HEK293T (cell line): ENCODE measurements around the gene SMAD6.

Experiments
- CTCF ChIA-PET: fragments of 350-600 bp; formaldehyde crosslinking; extraction: SDS; loops from one replicate; lab custom pipeline; 2021; ENCODE audit warnings: antibody characterized with exemption, inconsistent platforms; lab: Yijun Ruan, JAX
- POLR2A ChIA-PET: fragments of 350-600 bp; formaldehyde crosslinking; extraction: SDS; loops from one replicate; lab custom pipeline; 2020; ENCODE audit warnings: antibody characterized with exemption, inconsistent platforms; lab: Yijun Ruan, JAX
- DNase-seq: peaks from one replicate; pipeline ENCODE4 v3.0.0; 2012; ENCODE audit warnings: mixed read lengths; ENCODE audit errors: extremely low spot score
- ARNT ChIP-seq: fragments of 450-650 bp; IDR thresholded peaks from 2 replicates; pipeline ENCODE4 v1.6.1; 2017; ENCODE audit warnings: mild to moderate bottlenecking
- BHLHE40 ChIP-seq: fragments of 450-650 bp; IDR thresholded peaks from 2 replicates; pipeline ENCODE4 v1.6.1; 2016; ENCODE audit warnings: mild to moderate bottlenecking, moderate library complexity, borderline replicate concordance
- CTBP1 ChIP-seq: fragments of 450-650 bp; IDR thresholded peaks from 2 replicates; pipeline ENCODE4 v1.6.1; 2016; ENCODE audit warnings: borderline replicate concordance
- ELF4 ChIP-seq: fragments of 450-650 bp; IDR thresholded peaks from 2 replicates; pipeline ENCODE4 v1.6.1; 2017; ENCODE audit warnings: antibody characterized with exemption
- FOXA1 ChIP-seq: fragments of 450-650 bp; IDR thresholded peaks from 2 replicates; pipeline ENCODE4 v1.6.1; 2016; ENCODE audit warnings: mild to moderate bottlenecking
- FOXK2 ChIP-seq: fragments of 450-650 bp; IDR thresholded peaks from 2 replicates; pipeline ENCODE4 v1.6.1; 2016; ENCODE audit warnings: mild to moderate bottlenecking
- FOXM1 ChIP-seq: fragments of 450-650 bp; IDR thresholded peaks from 2 replicates; pipeline ENCODE4 v1.6.1; 2017; ENCODE audit warnings: mild to moderate bottlenecking, borderline replicate concordance
- HDGF ChIP-seq: fragments of 450-650 bp; IDR thresholded peaks from 2 replicates; pipeline ENCODE4 v1.6.1; 2017; ENCODE audit warnings: antibody characterized with exemption, borderline replicate concordance
- L3MBTL2 ChIP-seq: fragments of 450-650 bp; conservative IDR thresholded peaks from 2 replicates; pipeline ENCODE4 v1.6.1; 2016; ENCODE audit warnings: mild to moderate bottlenecking
- LEF1 ChIP-seq: fragments of 450-650 bp; IDR thresholded peaks from 2 replicates; pipeline ENCODE4 v1.6.1; 2017; ENCODE audit warnings: mild to moderate bottlenecking, borderline replicate concordance
- NFRKB ChIP-seq: fragments of 450-650 bp; IDR thresholded peaks from 2 replicates; pipeline ENCODE4 v1.6.1; 2016; ENCODE audit warnings: mild to moderate bottlenecking, moderate library complexity
- SP1 ChIP-seq: fragments of 450-650 bp; IDR thresholded peaks from 2 replicates; pipeline ENCODE4 v1.6.1; 2017
- SUZ12 ChIP-seq: fragments of 450-650 bp; IDR thresholded peaks from 2 replicates; pipeline ENCODE4 v1.6.1; 2016; ENCODE audit warnings: mild to moderate bottlenecking
- TARDBP ChIP-seq: fragments of 450-650 bp; IDR thresholded peaks from 2 replicates; pipeline ENCODE4 v1.6.1; 2016
- ZNF384 ChIP-seq: fragments of 450-650 bp; IDR thresholded peaks from 2 replicates; pipeline ENCODE4 v1.6.1; 2016
- TF ChIP-seq, protein P1 (sequence below): fragments of 450-650 bp; IDR thresholded peaks from 2 replicates; pipeline ENCODE4 v1.6.1; 2016

Gene SMAD6

GRCh38 chr15:66758844-66759243, 56.8 kb downstream of the SMAD6 start:
- no peak for DNase-seq
- CTCF ChIA-PET, result no interaction called here
- TF ChIP-seq, protein P1, sequence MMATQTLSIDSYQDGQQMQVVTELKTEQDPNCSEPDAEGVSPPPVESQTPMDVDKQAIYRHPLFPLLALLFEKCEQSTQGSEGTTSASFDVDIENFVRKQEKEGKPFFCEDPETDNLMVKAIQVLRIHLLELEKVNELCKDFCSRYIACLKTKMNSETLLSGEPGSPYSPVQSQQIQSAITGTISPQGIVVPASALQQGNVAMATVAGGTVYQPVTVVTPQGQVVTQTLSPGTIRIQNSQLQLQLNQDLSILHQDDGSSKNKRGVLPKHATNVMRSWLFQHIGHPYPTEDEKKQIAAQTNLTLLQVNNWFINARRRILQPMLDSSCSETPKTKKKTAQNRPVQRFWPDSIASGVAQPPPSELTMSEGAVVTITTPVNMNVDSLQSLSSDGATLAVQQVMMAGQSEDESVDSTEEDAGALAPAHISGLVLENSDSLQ, result no peak
- no peak for TF ChIP-seq SP1
- no peak for TF ChIP-seq BHLHE40
- no peak for TF ChIP-seq HDGF
- TF ChIP-seq TARDBP, result no peak
- TF ChIP-seq ARNT, result no peak
- no peak for TF ChIP-seq NFRKB
- no peak for TF ChIP-seq ZNF384
- no peak for TF ChIP-seq L3MBTL2
- TF ChIP-seq CTBP1, result no peak
- TF ChIP-seq LEF1, result no peak
- no peak for TF ChIP-seq SUZ12
- TF ChIP-seq FOXM1, result no peak
- TF ChIP-seq FOXK2, result no peak
- POLR2A ChIA-PET, result interaction anchor here (0.7 kb wide), 1 partner anchor 140 kb away, joined by 3 read pairs; no protein-coding TSS in a partner anchor

DNA sequence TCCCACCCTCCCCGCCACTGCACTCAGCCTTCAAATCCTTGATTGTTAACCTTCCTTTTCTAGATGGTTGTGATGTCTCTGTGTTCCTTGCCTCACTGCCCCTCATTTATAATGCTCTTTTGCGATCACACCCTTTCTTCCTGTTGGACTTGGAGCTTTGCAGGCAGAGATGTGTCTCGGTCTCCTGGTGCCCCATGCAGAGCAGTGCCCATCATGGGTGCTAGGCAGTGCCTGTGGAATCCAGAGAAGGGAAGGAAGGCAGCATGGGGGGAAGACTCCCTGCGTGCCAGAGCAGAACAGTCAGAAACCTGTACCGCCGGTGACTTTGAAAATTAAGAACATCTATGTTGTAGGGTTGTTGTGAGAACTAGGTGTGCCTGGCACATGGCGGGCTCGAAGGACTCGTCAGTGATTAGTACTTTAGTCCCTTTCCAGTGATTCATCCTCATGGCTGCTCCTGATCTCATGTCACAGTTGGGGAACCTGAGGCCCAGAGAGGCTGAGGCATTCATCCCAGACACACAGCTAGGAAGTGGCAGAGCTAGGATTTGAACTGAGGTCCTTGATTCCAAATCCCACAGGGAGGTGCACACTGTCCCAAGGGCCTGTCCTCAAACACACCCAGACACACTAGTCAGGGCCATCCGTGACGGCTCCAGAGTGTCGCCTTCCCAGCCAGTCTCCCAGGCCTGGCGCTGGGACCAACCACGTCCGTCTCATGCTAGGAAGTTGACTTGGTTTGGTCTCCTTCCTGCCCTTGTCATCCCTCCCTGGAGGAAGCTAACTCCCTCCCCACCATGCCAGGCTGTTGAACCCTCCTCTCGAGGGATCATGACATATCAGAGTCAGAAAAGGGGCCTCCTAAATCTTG, 58.3 kb downstream of the SMAD6 start:
- ChIA-PET CTCF (no interaction called here), POLR2A (no interaction called here)
- DNase-seq, result no peak
- TF ChIP-seq ELF4, result no peak
- no peak for TF ChIP-seq BHLHE40
- TF ChIP-seq ARNT, result no peak
- TF ChIP-seq HDGF, result no peak
- no peak for TF ChIP-seq TARDBP
- no peak for TF ChIP-seq NFRKB
- TF ChIP-seq CTBP1, result no peak
- no peak for TF ChIP-seq ZNF384
- no peak for TF ChIP-seq FOXM1
- TF ChIP-seq FOXA1, result no peak
- no peak for TF ChIP-seq LEF1

- no peak for DNase-seq
- ChIA-PET POLR2A (no interaction called here), CTCF (no interaction called here)
- no peak for TF ChIP-seq HDGF
- TF ChIP-seq SUZ12, result no peak
- no peak for TF ChIP-seq ELF4
- TF ChIP-seq FOXA1, result no peak
- no peak for TF ChIP-seq BHLHE40
- TF ChIP-seq LEF1, result no peak
- no peak for TF ChIP-seq ZNF384
- TF ChIP-seq, protein P1, result no peak
- no peak for TF ChIP-seq SP1
- no peak for TF ChIP-seq FOXK2
- TF ChIP-seq CTBP1, result no peak
- no peak for TF ChIP-seq TARDBP
- TF ChIP-seq FOXM1, result no peak
- no peak for TF ChIP-seq ARNT
- no peak for TF ChIP-seq NFRKB
- TF ChIP-seq L3MBTL2, result no peak
These were observed 59.1 kb downstream of the SMAD6 start for GRCh38 chr15:66760968-66761725.

GRCh38 chr15:66761726-66762595, 59.9 kb downstream of the SMAD6 start:
- TF ChIP-seq NFRKB (no peak), ELF4 (no peak), ARNT (no peak), CTBP1 (no peak), LEF1 (no peak), FOXK2 (no peak), FOXM1 (no peak), ZNF384 (no peak), L3MBTL2 (no peak), BHLHE40 (no peak), FOXA1 (no peak)
- DNase-seq, result no peak
- ChIA-PET CTCF (no interaction called here), POLR2A (no interaction called here)

DNA sequence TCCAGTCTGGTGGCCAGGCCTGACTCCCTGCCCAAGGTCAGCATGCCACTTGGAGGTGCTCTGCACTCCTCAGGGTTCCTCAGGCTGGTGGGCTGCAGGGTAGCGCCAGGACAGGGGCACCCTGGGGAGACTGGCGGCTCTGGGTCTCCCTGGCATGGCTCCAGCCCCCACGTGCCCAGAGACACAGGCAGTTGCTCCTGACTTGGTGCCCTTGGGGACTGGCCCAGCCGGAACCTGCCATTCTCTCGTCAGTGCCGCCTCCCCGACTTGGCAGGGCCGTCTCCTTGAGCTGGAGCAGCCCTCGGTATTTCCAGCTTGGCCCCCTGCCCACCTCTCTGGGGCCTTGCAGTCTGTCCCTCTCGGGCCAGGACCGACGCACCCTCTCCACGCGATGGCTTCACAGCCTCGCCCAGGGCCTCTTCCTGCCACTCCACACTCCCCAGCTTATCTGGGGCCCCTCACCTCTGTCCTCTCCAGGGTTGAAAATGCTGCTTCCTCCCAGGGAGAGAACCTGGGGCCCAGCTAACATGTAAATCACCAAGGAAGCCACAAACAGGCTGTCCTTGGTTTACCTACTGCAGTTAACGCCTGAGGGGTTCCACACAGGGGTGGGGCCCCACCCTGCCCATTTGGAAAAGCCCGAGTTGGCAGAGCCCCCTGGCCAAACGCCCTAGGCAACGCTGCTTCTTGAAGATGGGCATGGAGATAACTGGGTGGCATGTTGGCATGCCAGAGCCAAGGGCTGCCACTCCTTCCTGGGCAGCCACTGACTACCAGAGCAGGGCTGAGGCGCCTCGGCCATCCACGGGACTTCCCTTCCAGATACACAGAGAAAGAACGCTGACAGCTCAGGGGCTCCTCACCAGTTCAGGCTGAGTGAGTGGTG, 61.4 kb downstream of the SMAD6 start:
- no peak for TF ChIP-seq CTBP1
- DNase-seq, result no peak
- ChIA-PET CTCF (interaction anchor here (0.9 to 1.0 kb wide), 3 partner anchors 10 to 87 kb away, joined by 3 to 4 read pairs (median 4); no protein-coding TSS in a partner anchor), POLR2A (no interaction called here)
